IMR-90 (cell line): ENCODE measurements around the gene BATF. TPM values are rescaled to one million over a fixed set of nuclear protein-coding genes. Genes with fewer than 3 reads are reported as not detected.
A peak's percentile ranks its signal among the peaks of the same experiment; 100 is the strongest.

Source experiments
- ATAC-seq: fragments of 200-7000 bp; cut with Tn5 transposase; 2 replicates; pipeline ENCODE4 v1.9.1; 2020; ENCODE audit warnings: low read depth, mild to moderate bottlenecking, moderate library complexity
- BruUV-seq: library from RNA; stranded (reverse); fragments of 400-500 nt; replicated peaks from 2 replicates; lab custom pipeline; 2021; lab: Mats Ljungman, UMichigan
- CTCF ChIA-PET: fragments of 300-600 bp; formaldehyde crosslinking; extraction: SDS; loops from one replicate; lab custom pipeline; 2021; ENCODE audit warnings: antibody characterized with exemption; lab: Yijun Ruan, JAX
- POLR2A ChIA-PET: fragments of 300-600 bp; sonication (Branson Sonifier 250); formaldehyde crosslinking; loops from one replicate; lab custom pipeline; 2022; ENCODE audit warnings: antibody characterized with exemption; ENCODE audit not compliant: unreplicated experiment; lab: Charles Lee
- DNase-seq: peaks from one replicate; pipeline ENCODE4 v3.0.0; 2013
- H2AFZ ChIP-seq: replicated peaks from 2 replicates; pipeline ENCODE3; 2013; ENCODE audit warnings: low read length, mild to moderate bottlenecking; ENCODE audit not compliant: poor library complexity
- H2AK5ac ChIP-seq: 2 replicates; pipeline ENCODE4 v1.6.1; 2013; ENCODE audit warnings: low read depth, low read length, inconsistent platforms
- H2AK9ac ChIP-seq: replicated peaks from 2 replicates; pipeline ENCODE3; 2013; ENCODE audit warnings: mild to moderate bottlenecking, low read depth, low read length, moderate library complexity; ENCODE audit not compliant: poor library complexity
- H2BK120ac ChIP-seq: 2 replicates; pipeline ENCODE4 v1.6.1; 2013; ENCODE audit warnings: low read depth, low read length, inconsistent platforms
- H2BK15ac ChIP-seq: 3 replicates; pipeline ENCODE4 v1.6.1; 2013; ENCODE audit warnings: low read depth, low read length, inconsistent platforms
- H2BK20ac ChIP-seq: 2 replicates; pipeline ENCODE4 v1.6.1; 2013; ENCODE audit warnings: low read depth, mild to moderate bottlenecking, inconsistent platforms, low read length, moderate library complexity
- H2BK5ac ChIP-seq: 2 replicates; pipeline ENCODE4 v1.6.1; 2013; ENCODE audit warnings: mild to moderate bottlenecking, low read depth, low read length, inconsistent platforms; ENCODE audit not compliant: poor library complexity, severe bottlenecking
- H3K14ac ChIP-seq: replicated peaks from 2 replicates; pipeline ENCODE4 v1.6.1; 2013; ENCODE audit warnings: low read depth, low read length, inconsistent platforms
- H3K18ac ChIP-seq: 2 replicates; pipeline ENCODE4 v1.6.1; 2013; ENCODE audit warnings: low read depth, low read length, control low read depth
- H3K23ac ChIP-seq: 2 replicates; pipeline ENCODE4 v1.6.1; 2013; ENCODE audit warnings: low read depth, low read length, inconsistent platforms
- H3K27ac ChIP-seq: 2 replicates; pipeline ENCODE4 v1.5.1; 2013; ENCODE audit warnings: mild to moderate bottlenecking, control low read depth, low read length; ENCODE audit not compliant: insufficient read depth
- H3K27me3 ChIP-seq: 2 replicates; pipeline ENCODE4 v1.6.1; 2013; ENCODE audit warnings: low read length; ENCODE audit not compliant: control insufficient read depth, insufficient read depth
- H3K36me3 ChIP-seq: 2 replicates; pipeline ENCODE4 v1.6.1; 2013; ENCODE audit warnings: low read length, mixed read lengths; ENCODE audit not compliant: control insufficient read depth, insufficient read depth
- H3K4ac ChIP-seq: 2 replicates; pipeline ENCODE4 v1.6.1; 2013; ENCODE audit warnings: low read depth, low read length, inconsistent platforms
- H3K4me1 ChIP-seq: 2 replicates; pipeline ENCODE4 v1.6.1; 2013; ENCODE audit warnings: low read length, mixed read lengths; ENCODE audit not compliant: control insufficient read depth, insufficient read depth
- H3K4me2 ChIP-seq: 2 replicates; pipeline ENCODE4 v1.6.1; 2013; ENCODE audit warnings: low read depth, mild to moderate bottlenecking, control low read depth, low read length, moderate library complexity
- H3K4me3 ChIP-seq: 2 replicates; pipeline ENCODE4 v1.5.1; 2013; ENCODE audit warnings: low read depth, mild to moderate bottlenecking, control low read depth, low read length, moderate library complexity; ENCODE audit not compliant: insufficient read depth
- H3K56ac ChIP-seq: 2 replicates; pipeline ENCODE4 v1.6.1; 2013; ENCODE audit warnings: low read length, inconsistent platforms; ENCODE audit not compliant: insufficient read depth; ENCODE audit errors: extremely low read depth
- H3K79me1 ChIP-seq, 2 experiments: 2 replicates each; pipeline ENCODE4 v1.6.1; 2013; ENCODE audit warnings: low read length in 2 of 2, inconsistent platforms in 1 of 2, low read depth in 1 of 2
- H3K9ac ChIP-seq: 2 replicates; pipeline ENCODE4 v1.6.1; 2013; ENCODE audit warnings: low read depth, low read length, control low read depth
- H3K9me1 ChIP-seq: 2 replicates; pipeline ENCODE4 v1.6.1; 2013; ENCODE audit warnings: low read length, inconsistent platforms; ENCODE audit not compliant: insufficient read depth
- H3K9me3 ChIP-seq: 2 replicates; pipeline ENCODE4 v1.6.1; 2013; ENCODE audit warnings: low read length; ENCODE audit not compliant: control insufficient read depth, insufficient read depth
- H4K20me1 ChIP-seq: 2 replicates; pipeline ENCODE4 v1.6.1; 2013; ENCODE audit warnings: low read length, inconsistent platforms; ENCODE audit not compliant: insufficient read depth
- H4K5ac ChIP-seq: 2 replicates; pipeline ENCODE4 v1.6.1; 2013; ENCODE audit warnings: mild to moderate bottlenecking, low read depth, low read length, control low read depth
- H4K8ac ChIP-seq, 2 experiments: 2 replicates each; pipeline ENCODE4 v1.6.1; 2013; ENCODE audit warnings: low read depth in 2 of 2, low read length in 2 of 2, control low read depth in 1 of 2, inconsistent platforms in 1 of 2
- H4K91ac ChIP-seq: 2 replicates; pipeline ENCODE4 v1.6.1; 2013; ENCODE audit warnings: low read depth, low read length, inconsistent platforms; ENCODE audit not compliant: insufficient read depth
- CTCF ChIP-seq: conservative IDR thresholded peaks from 2 replicates; pipeline ENCODE4 v1.5.1; 2012; ENCODE audit warnings: mild to moderate bottlenecking, low read depth, low read length, improper control_type of control experiment
- FOS ChIP-seq: fragments of 150-350 bp; IDR thresholded peaks from 2 replicates; pipeline ENCODE4 v1.6.1; 2016; ENCODE audit warnings: low read depth, low read length
- MAFK ChIP-seq: IDR thresholded peaks from 2 replicates; pipeline ENCODE4 v1.6.1; 2012; ENCODE audit warnings: low read depth, low read length, improper control_type of control experiment
- MXI1 ChIP-seq: IDR thresholded peaks from 2 replicates; pipeline ENCODE4 v1.6.1; 2012; ENCODE audit warnings: low read depth, mild to moderate bottlenecking, low read length, moderate library complexity, borderline replicate concordance
- POLR2A ChIP-seq: IDR thresholded peaks from 2 replicates; pipeline ENCODE4 v1.6.1; 2012; ENCODE audit warnings: mild to moderate bottlenecking, low read depth, low read length
- RCOR1 ChIP-seq: IDR thresholded peaks from 2 replicates; pipeline ENCODE4 v1.6.1; 2012; ENCODE audit warnings: mild to moderate bottlenecking, low read length, improper control_type of control experiment; ENCODE audit not compliant: insufficient replicate concordance
- WGBS, 2 experiments: methylation state at CpG; one replicate each; pipeline versions ENCODE4 v1.1.5 to v1.1.7; 2013; ENCODE audit warnings: missing lambda C conversion rate in 2 of 2; ENCODE audit not compliant: insufficient read length in 1 of 2; ENCODE audit errors: extremely low coverage in 2 of 2; 5-methylcytosine and 5-hydroxymethylcytosine counted together
- dilution Hi-C: fragments of 300-500 bp; cut with HindIII; formaldehyde crosslinking; loops from one replicate; pipeline ENCODE4 v1.14.3; 2018; ENCODE audit warnings: low sequenced_read_pairs; ENCODE audit not compliant: unreplicated experiment
- in situ Hi-C: fragments of 300-500 bp; cut with MboI; formaldehyde crosslinking; loops from 3 replicates; pipeline ENCODE4 v1.14.3; 2019; ENCODE audit warnings: low sequenced_read_pairs, inconsistent platforms, mixed read lengths
- intact Hi-C: fragments of 100-400 bp; cut with micrococcal nuclease; formaldehyde crosslinking; loops from 2 replicates; pipeline ENCODE4 v1.10.0; 2022
- polyA plus RNA-seq, 3 experiments: library from polyadenylated mRNA; depleted of rRNA; stranded (reverse); fragments of >200 nt; gene quantifications; 2 replicates each; pipeline ENCODE4 v1.2.3, GENCODE V29; 2012; ENCODE audit warnings: low replicate concordance in 1 of 3
- total RNA-seq: library from RNA; depleted of rRNA; stranded (reverse); fragments of >200 nt; gene quantifications from 2 replicates; pipeline ENCODE4 v1.2.3, GENCODE V29; 2012
- TF ChIP-seq, protein P1 (sequence below): fragments of 150-350 bp; IDR thresholded peaks from 2 replicates; pipeline ENCODE4 v1.6.1; 2017; ENCODE audit warnings: mild to moderate bottlenecking, antibody characterized with exemption, low read length, low read depth

BATF gene
- total and polyA plus RNA-seq, 2 of the 4 experiments (the other 2 are of a cell fraction) = not detected

GRCh38 chr14:75579882-75580281 is 57.6 kb downstream of the BATF start:
- H3K14ac ChIP-seq = no peak overlapping the region
- H4K5ac ChIP-seq = no peak overlapping the region
- no peaks in the 10 kb centered on the region for H3K79me1 ChIP-seq
- BruUV-seq = no TSS peak
- ChIA-PET POLR2A (no interaction called here), CTCF (interaction anchor here (1.2 to 6.1 kb wide), 2 partner anchors 8 to 73 kb away, joined by 4 to 125 read pairs; no protein-coding TSS in a partner anchor)
- no peak overlapping the region for H2BK5ac ChIP-seq
- H2AK9ac ChIP-seq = no peak overlapping the region
- no peak overlapping the region for H3K56ac ChIP-seq
- no peak overlapping the region for H4K91ac ChIP-seq
- H2AK5ac ChIP-seq = no peak overlapping the region
- H3K9me1 ChIP-seq = peaks cover 10% of the 10 kb centered on the region; the same call in 1 of the 2 replicates
- H2BK120ac ChIP-seq = no peak overlapping the region
- no peak overlapping the region for H4K8ac ChIP-seq
- no peak for ATAC-seq
- no peak overlapping the region for H3K23ac ChIP-seq
- H4K20me1 ChIP-seq = no peaks in the 10 kb centered on the region
- dilution Hi-C loops = no loop called here
- no peak overlapping the region for H3K27ac ChIP-seq
- H3K4me2 ChIP-seq = peak overlapping the region; percentile 36; the same call in 1 of the 2 replicates
- H2AFZ ChIP-seq = no peak overlapping the region
- H3K27me3 ChIP-seq = peaks cover 8% of the 10 kb centered on the region
- no peak overlapping the region for H3K18ac ChIP-seq
- no peak overlapping the region for H3K4me3 ChIP-seq
- H3K4me1 ChIP-seq = peaks cover 8% of the 10 kb centered on the region; the same call in 1 of the 2 replicates
- no peak overlapping the region for H2BK15ac ChIP-seq
- DNase-seq = no peak
- TF ChIP-seq MAFK = no peak
- no peak for TF ChIP-seq RCOR1
- TF ChIP-seq CTCF = no peak
- no peak for TF ChIP-seq FOS
- TF ChIP-seq MXI1 = no peak
- no peak for TF ChIP-seq POLR2A
- TF ChIP-seq, protein P1, sequence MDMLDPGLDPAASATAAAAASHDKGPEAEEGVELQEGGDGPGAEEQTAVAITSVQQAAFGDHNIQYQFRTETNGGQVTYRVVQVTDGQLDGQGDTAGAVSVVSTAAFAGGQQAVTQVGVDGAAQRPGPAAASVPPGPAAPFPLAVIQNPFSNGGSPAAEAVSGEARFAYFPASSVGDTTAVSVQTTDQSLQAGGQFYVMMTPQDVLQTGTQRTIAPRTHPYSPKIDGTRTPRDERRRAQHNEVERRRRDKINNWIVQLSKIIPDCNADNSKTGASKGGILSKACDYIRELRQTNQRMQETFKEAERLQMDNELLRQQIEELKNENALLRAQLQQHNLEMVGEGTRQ = no peak
- H3K9me3 ChIP-seq = no peaks in the 10 kb centered on the region
- H3K9ac ChIP-seq = no peak overlapping the region
- in situ Hi-C loops = loop anchor here (5.0 to 10.0 kb wide), 2 partner anchors 72 to 405 kb away; partner anchors contain the start of genes IFT43 and TGFB3
- H2BK20ac ChIP-seq = no peak overlapping the region
- intact Hi-C loops = loop anchor here (5.0 kb wide), 1 partner anchor 402 kb away; the partner anchor contains the start of gene TGFB3
- no peaks in the 10 kb centered on the region for H3K36me3 ChIP-seq
- WGBS, 2 experiments = 84% methylated on average over 3 of the region's 3 CpGs; no CpG with 5 or more reads in 1 of the 2 experiments
- no peak overlapping the region for H3K4ac ChIP-seq
